K562 (cell line): ENCODE data around the gene TCF4. TPM values are rescaled to one million over a fixed set of nuclear protein-coding genes. Genes with fewer than 3 reads are reported as not detected.

Experiments used
- ATAC-seq: fragments of 200-7000 bp; cut with Tn5 transposase; 3 replicates; pipeline ENCODE4 v1.9.1; 2020; ENCODE audit warnings: moderate library complexity
- BruUV-seq: library from RNA; stranded (reverse); fragments of 400-500 nt; replicated peaks from 2 replicates; lab custom pipeline; 2021; lab: Mats Ljungman, UMichigan
- CTCF ChIA-PET: fragments of 300-600 bp; formaldehyde crosslinking; extraction: SDS; loops from one replicate; lab custom pipeline; 2021; ENCODE audit warnings: low intra/inter-chr PET ratio; lab: Yijun Ruan, JAX
- POLR2A ChIA-PET: fragments of 300-600, 350-650 bp; sonication (Branson Sonifier 250); formaldehyde crosslinking; extraction: SDS; loops from one replicate; lab custom pipeline; 2021; ENCODE audit warnings: antibody characterized with exemption, inconsistent platforms; lab: Yijun Ruan, JAX
- DNase-seq, 4 experiments: peaks; one replicate each; pipeline versions ENCODE4 v3.0.0 to v3.0.0-alpha.2; 2011 to 2018; ENCODE audit warnings: low spot score in 3 of 4, mixed read lengths in 3 of 4; ENCODE audit errors: extremely low read depth in 1 of 4
- FAIRE-seq: peaks from 2 replicates; lab custom pipeline; 2011; peaks lifted over from hg19 to GRCh38; lab: Jason Lieb, UNC
- H2AFZ ChIP-seq: 2 replicates; pipeline ENCODE4 v1.6.0; 2011; ENCODE audit warnings: low read depth, low read length, control low read depth, inconsistent platforms
- H3K27ac ChIP-seq: fragments of 200-600 bp; 3 replicates; pipeline ENCODE4 v1.8.0; 2011; ENCODE audit warnings: low read depth, mild to moderate bottlenecking, control low read depth, inconsistent platforms, low read length, moderate library complexity, mixed read lengths; ENCODE audit errors: extremely low read depth
- H3K27me3 ChIP-seq, 2 experiments: fragments of 300-600 bp in 1 of 2; 2 replicates in 1 of 2; 3 replicates in 1 of 2; pipeline versions ENCODE4 v1.6.0 to v1.8.0; 2011; ENCODE audit warnings: inconsistent platforms in 2 of 2, low read length in 2 of 2, mild to moderate bottlenecking in 1 of 2, mixed read lengths in 1 of 2, moderate library complexity in 1 of 2; ENCODE audit not compliant: control insufficient read depth in 2 of 2, insufficient read depth in 2 of 2
- H3K36me3 ChIP-seq: fragments of 300-600 bp; 3 replicates; pipeline ENCODE4 v1.8.0; 2011; ENCODE audit warnings: mild to moderate bottlenecking, low read length, inconsistent platforms; ENCODE audit not compliant: control insufficient read depth, insufficient read depth
- H3K4me1 ChIP-seq, 2 experiments: fragments of 200-600 bp in 1 of 2; replicated peaks in 1 of 2; 2 replicates in 1 of 2; 3 replicates in 1 of 2; pipeline versions ENCODE4 v1.5.1 to v1.8.0; 2011; ENCODE audit warnings: inconsistent platforms in 2 of 2, low read length in 2 of 2, mild to moderate bottlenecking in 1 of 2, mixed read lengths in 1 of 2, moderate library complexity in 1 of 2; ENCODE audit not compliant: control insufficient read depth in 2 of 2, insufficient read depth in 2 of 2
- H3K4me2 ChIP-seq: 2 replicates; pipeline ENCODE4 v1.6.1; 2011; ENCODE audit warnings: low read length, control low read depth, inconsistent platforms, mixed read lengths; ENCODE audit not compliant: insufficient read depth
- H3K4me3 ChIP-seq: fragments of 200-600 bp; sonication (generic), shearing (Covaris generic); 2 replicates; pipeline ENCODE4 v1.5.1; 2016; ENCODE audit warnings: control low read depth, inconsistent platforms
- H3K79me2 ChIP-seq: fragments of 200-600 bp; 3 replicates; pipeline ENCODE4 v1.8.0; 2011; ENCODE audit warnings: low read length, inconsistent platforms; ENCODE audit not compliant: control insufficient read depth, insufficient read depth
- H3K9ac ChIP-seq, 2 experiments: 2 replicates each; pipeline versions ENCODE4 v1.6.0 to v1.6.1; 2011; ENCODE audit warnings: low read depth in 2 of 2, low read length in 2 of 2, control low read depth in 1 of 2, inconsistent platforms in 1 of 2, mild to moderate bottlenecking in 1 of 2, mixed read lengths in 1 of 2; ENCODE audit not compliant: insufficient read depth in 1 of 2
- H3K9me1 ChIP-seq: one replicate; pipeline ENCODE4 v1.6.0; 2011; ENCODE audit warnings: inconsistent platforms, mild to moderate bottlenecking, low read length, moderate library complexity; ENCODE audit not compliant: control insufficient read depth, insufficient read depth
- H3K9me3 ChIP-seq: replicated peaks from 2 replicates; pipeline ENCODE4 v1.5.1; 2011; ENCODE audit warnings: low read depth, low read length, inconsistent platforms; ENCODE audit not compliant: control insufficient read depth, insufficient read depth
- H4K20me1 ChIP-seq: replicated peaks from 2 replicates; pipeline ENCODE4 v1.6.1; 2011; ENCODE audit warnings: low read length, inconsistent platforms, mixed read lengths; ENCODE audit not compliant: control insufficient read depth, insufficient read depth
- CEBPB ChIP-seq: fragments of 450-650 bp; IDR thresholded peaks from 2 replicates; pipeline ENCODE4 v1.6.1; 2016; ENCODE audit warnings: missing genetic modification characterization, missing compliant biosample characterization
- DIDO1 ChIP-seq: fragments of 450-650 bp; IDR thresholded peaks from 2 replicates; pipeline ENCODE4 v1.6.1; 2016; ENCODE audit warnings: low read depth, missing biosample characterization, missing genetic modification characterization
- MBD2 ChIP-seq: sonication (generic); IDR thresholded peaks from 2 replicates; pipeline ENCODE4 v1.6.1; 2016; ENCODE audit warnings: low read depth, borderline replicate concordance
- PPARD ChIP-seq: fragments of 250-450 bp; sonication (Bioruptor Pico); IDR thresholded peaks from 2 replicates; pipeline ENCODE4 v1.8.0; 2022; ENCODE audit warnings: inconsistent platforms, mild to moderate bottlenecking, moderate library complexity
- RBM17 ChIP-seq: fragments of 200-400 bp; formaldehyde crosslinking; IDR thresholded peaks from 2 replicates; pipeline ENCODE4 v1.6.1; 2017; ENCODE audit warnings: low read depth, mild to moderate bottlenecking, low read length, borderline replicate concordance
- ZEB2 ChIP-seq: fragments of 450-650 bp; IDR thresholded peaks from 2 replicates; pipeline ENCODE4 v1.6.1; 2016
- ZNF274 ChIP-seq: IDR thresholded peaks from 2 replicates; pipeline ENCODE4 v1.6.1; 2011; ENCODE audit warnings: low read depth, mild to moderate bottlenecking, low read length, moderate library complexity, borderline replicate concordance
- ZNF445 ChIP-seq: fragments of 250-450 bp; sonication (Bioruptor Pico); IDR thresholded peaks from 2 replicates; pipeline ENCODE4 v1.4.0; 2020; ENCODE audit warnings: low read depth, mild to moderate bottlenecking, moderate library complexity
- ZNF584 ChIP-seq: fragments of 200-800 bp; sonication (Bioruptor generic); IDR thresholded peaks from 2 replicates; pipeline ENCODE4 v1.6.1; 2016; ENCODE audit warnings: low read depth, mild to moderate bottlenecking, missing genetic modification characterization, missing compliant biosample characterization
- ZNF77 ChIP-seq: fragments of 250-450 bp; sonication (Bioruptor Pico); IDR thresholded peaks from 2 replicates; pipeline ENCODE4 v1.5.0; 2020
- WGBS: fragments of 100-300 bp; shearing (Covaris generic); methylation state at CpG from one replicate; pipeline ENCODE4 v1.1.6; 2016; ENCODE audit warnings: low coverage, mixed read lengths; ENCODE audit not compliant: insufficient coverage; ENCODE audit errors: missing lambda C conversion rate; 5-methylcytosine and 5-hydroxymethylcytosine counted together
- in situ Hi-C: fragments of 300-500 bp; cut with MboI; formaldehyde crosslinking; loops from 4 replicates; pipeline ENCODE4 v1.15.0; 2018; ENCODE audit warnings: inconsistent platforms, mixed read lengths
- intact Hi-C: fragments of 100-400 bp; cut with micrococcal nuclease; formaldehyde crosslinking; loops from 2 replicates; pipeline ENCODE4 v1.14.2; 2022
- polyA plus RNA-seq, 8 experiments: library from polyadenylated mRNA; depleted of rRNA in 4 of 8; stranded (reverse) in 5 of 8; unstranded in 3 of 8; fragments of >200 nt; fragmentation: Nextera tagmentation in 2 of 8; fragmentation: Illumina TruSeq in 1 of 8; extraction: Ambion mirVana in 2 of 8; extraction: Trizol in 1 of 8; gene quantifications; 2 replicates each; pipeline versions ENCODE4 v1.2.1 to v1.2.3, GENCODE V29; 2011 to 2014; ENCODE audit warnings: inconsistent platforms in 1 of 8, missing spikeins in 1 of 8
- total RNA-seq, 7 experiments: library from RNA; depleted of rRNA in 6 of 7; stranded (reverse); fragments of >200 nt in 6 of 7; fragmentation: Illumina TruSeq in 2 of 7; extraction: Trizol in 2 of 7; gene quantifications; 2 replicates each; pipeline versions ENCODE4 v1.2.1 to v1.2.3, GENCODE V29; 2011 to 2021; ENCODE audit warnings: low replicate concordance in 1 of 7

The TCF4 gene
- total and polyA plus RNA-seq, 9 of the 15 experiments (the other 6 are each of a cell fraction or from before 2014, with no cell fraction given) = 4.8 to 24.7 (median 15.2) TPM

DNA sequence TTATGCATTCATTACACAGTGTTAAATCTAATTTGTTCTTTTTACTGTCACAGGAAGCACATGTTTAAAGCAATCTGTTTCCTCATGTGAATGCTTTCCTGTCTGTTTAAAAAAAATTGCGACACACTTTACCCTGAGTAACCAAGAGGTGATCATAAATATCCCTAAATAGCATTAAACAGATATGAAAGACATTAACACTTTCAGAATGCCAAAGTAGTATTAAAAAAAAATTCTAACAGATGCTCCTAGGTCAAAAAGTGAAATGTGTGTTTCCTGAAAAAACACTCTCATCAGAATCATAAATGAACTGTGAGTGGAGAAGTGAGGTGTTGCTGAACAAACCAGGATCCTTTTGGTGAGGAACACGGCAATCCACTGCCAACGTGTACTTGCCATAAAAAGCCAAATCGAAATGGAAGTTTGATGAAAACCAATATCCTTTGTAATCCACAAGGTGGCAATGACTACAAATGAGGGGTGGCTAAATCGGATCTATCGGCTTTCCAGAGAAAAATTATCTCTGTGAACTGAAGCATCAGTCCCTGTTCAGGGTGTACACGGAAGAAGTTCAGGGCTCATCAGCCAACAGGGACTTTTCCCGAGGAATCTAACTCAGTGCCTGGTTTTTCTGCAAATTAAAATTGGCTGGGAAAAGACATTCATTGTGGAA is 248.9 kb downstream of the TCF4 start:
- no peak for FAIRE-seq
- POLR2A ChIA-PET = no interaction called here

DNA sequence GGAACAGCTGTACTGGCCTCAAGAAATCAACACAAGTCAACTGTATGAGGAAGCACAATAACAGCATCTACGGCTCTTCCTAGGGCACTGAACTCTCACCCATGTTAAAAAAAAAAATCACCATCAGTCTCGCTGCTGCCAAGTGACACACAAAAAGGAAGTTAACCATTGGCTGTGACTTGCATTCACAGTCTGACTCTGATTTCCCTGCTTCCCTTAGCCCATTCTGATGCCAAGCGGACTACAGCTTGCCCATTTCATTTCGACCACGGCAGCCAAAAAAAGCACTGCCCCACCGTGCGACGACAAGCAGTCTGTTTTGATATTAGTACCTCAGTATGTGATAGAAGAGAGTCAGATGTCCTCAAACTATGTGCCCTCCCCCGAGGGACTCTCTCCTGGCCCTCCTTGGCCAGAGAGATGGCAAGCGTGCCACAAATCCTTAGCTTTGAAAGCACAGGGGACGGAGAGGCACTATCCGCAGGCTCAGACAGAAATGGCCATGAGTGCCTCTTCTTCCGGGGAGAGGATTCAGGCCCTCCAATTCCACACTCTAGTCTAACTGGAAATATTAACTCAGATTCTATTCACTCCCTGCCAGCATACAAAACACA is 250.0 kb downstream of the TCF4 start:
- no peaks in the 10 kb centered on the region for H3K27me3 ChIP-seq
- H3K4me1 ChIP-seq = no peaks in the 10 kb centered on the region
- no peaks in the 10 kb centered on the region for H4K20me1 ChIP-seq
- BruUV-seq = no TSS peak
- H2AFZ ChIP-seq = no peak overlapping the region
- in situ Hi-C loops = no loop called here
- ChIA-PET POLR2A (no interaction called here), CTCF (no interaction called here)
- H3K9me3 ChIP-seq = no peaks in the 10 kb centered on the region
- H3K27ac ChIP-seq = no peak overlapping the region
- no peak overlapping the region for H3K9ac ChIP-seq
- 74% methylated on average over 10 of the region's 13 CpGs for WGBS
- intact Hi-C loops = no loop called here
- H3K9me1 ChIP-seq = no peaks in the 10 kb centered on the region
- H3K36me3 ChIP-seq = no peaks in the 10 kb centered on the region
- H3K4me2 ChIP-seq = no peak overlapping the region
- no peak overlapping the region for H3K4me3 ChIP-seq
- ATAC-seq (no peak), FAIRE-seq (no peak), DNase-seq (no peak)
- no peaks in the 10 kb centered on the region for H3K79me2 ChIP-seq
- no peak for TF ChIP-seq ZNF274
- TF ChIP-seq ZNF445 (CRISPR knock-in tag) = no peak
- no peak for TF ChIP-seq PPARD (CRISPR knock-in tag)
- TF ChIP-seq ZNF584 (CRISPR knock-in tag) = no peak
- no peak for TF ChIP-seq ZNF77 (CRISPR knock-in tag)
- TF ChIP-seq DIDO1 (tag) = no peak
- no peak for TF ChIP-seq ZEB2
- TF ChIP-seq MBD2 = no peak

More for the DNA sequence above, 248.9 kb downstream of the TCF4 start:
- H3K27ac ChIP-seq = no peak overlapping the region
- no peak for DNase-seq
- BruUV-seq = no TSS peak
- no peaks in the 10 kb centered on the region for H3K9me3 ChIP-seq
- ATAC-seq = no peak
- H3K79me2 ChIP-seq = no peaks in the 10 kb centered on the region
- no peak overlapping the region for H3K4me3 ChIP-seq
- no peaks in the 10 kb centered on the region for H3K36me3 ChIP-seq
- CTCF ChIA-PET = no interaction called here
- 73% methylated on average over 8 of the region's 8 CpGs for WGBS
- H3K9me1 ChIP-seq = no peaks in the 10 kb centered on the region
- no peaks in the 10 kb centered on the region for H4K20me1 ChIP-seq
- H2AFZ ChIP-seq = no peak overlapping the region
- H3K9ac ChIP-seq = no peak overlapping the region
- TF ChIP-seq CEBPB (tag) (peak; percentile 42), RBM17 (no peak)
- H3K4me2 ChIP-seq = no peak overlapping the region
- H3K27me3 ChIP-seq = no peaks in the 10 kb centered on the region
- intact Hi-C loops = no loop called here
- H3K4me1 ChIP-seq = no peaks in the 10 kb centered on the region
- in situ Hi-C loops = no loop called here
